Keratinocyte (primary cell): ENCODE data around the gene PIPOX. TPM values are rescaled to one million over a fixed set of nuclear protein-coding genes. Genes with fewer than 3 reads are reported as not detected.

Experiments
- DNase-seq: peaks from one replicate; pipeline ENCODE4 v3.0.0-alpha.2; 2011; ENCODE audit warnings: low read depth, missing footprints, low spot score
- FAIRE-seq: peaks from 2 replicates; lab custom pipeline; 2011; peaks lifted over from hg19 to GRCh38; lab: Jason Lieb, UNC
- H2AFZ ChIP-seq: 2 replicates; pipeline ENCODE4 v1.6.0; 2012; ENCODE audit warnings: low read length, control low read depth, inconsistent platforms; ENCODE audit not compliant: control insufficient read depth
- H3K27ac ChIP-seq: 2 replicates; pipeline ENCODE4 v1.5.1; 2011; ENCODE audit warnings: low read length; ENCODE audit not compliant: control insufficient read depth, insufficient read depth
- H3K27me3 ChIP-seq: 3 replicates; pipeline ENCODE4 v1.6.0; 2011; ENCODE audit warnings: low read length; ENCODE audit not compliant: control insufficient read depth, insufficient read depth; ENCODE audit errors: extremely low read depth
- H3K36me3 ChIP-seq, 2 experiments: 2 replicates in 1 of 2; 3 replicates in 1 of 2; pipeline ENCODE4 v1.5.1; 2011; ENCODE audit warnings: low read length in 2 of 2, mild to moderate bottlenecking in 1 of 2; ENCODE audit not compliant: control insufficient read depth in 2 of 2, insufficient read depth in 2 of 2; ENCODE audit errors: extremely low read depth in 1 of 2
- H3K4me1 ChIP-seq: 3 replicates; pipeline ENCODE4 v1.5.1; 2011; ENCODE audit warnings: low read length; ENCODE audit not compliant: control insufficient read depth, insufficient read depth; ENCODE audit errors: extremely low read depth
- H3K4me2 ChIP-seq: 3 replicates; pipeline ENCODE4 v1.6.0; 2011; ENCODE audit warnings: low read depth, low read length; ENCODE audit not compliant: control insufficient read depth, insufficient read depth; ENCODE audit errors: extremely low read depth
- H3K4me3 ChIP-seq, 3 experiments: fragments of 200-600 bp in 1 of 3; sonication (generic) in 1 of 3; 2 replicates in 2 of 3; 3 replicates in 1 of 3; pipeline ENCODE4 v1.5.1; 2011 to 2016; ENCODE audit warnings: low read length in 3 of 3, mild to moderate bottlenecking in 3 of 3, control low read depth in 2 of 3, inconsistent platforms in 1 of 3, low read depth in 1 of 3, mixed read lengths in 1 of 3, mixed run types in 1 of 3, moderate library complexity in 1 of 3; ENCODE audit not compliant: control insufficient read depth in 2 of 3, insufficient read depth in 2 of 3; ENCODE audit errors: extremely low read depth in 1 of 3
- H3K79me2 ChIP-seq: 2 replicates; pipeline ENCODE4 v1.6.0; 2012; ENCODE audit warnings: low read length; ENCODE audit not compliant: control insufficient read depth, insufficient read depth
- H3K9ac ChIP-seq: 3 replicates; pipeline ENCODE4 v1.6.0; 2011; ENCODE audit warnings: low read length; ENCODE audit not compliant: control insufficient read depth, insufficient read depth; ENCODE audit errors: extremely low read depth
- H3K9me1 ChIP-seq: 3 replicates; pipeline ENCODE4 v1.6.0; 2011; ENCODE audit warnings: low read length; ENCODE audit not compliant: control insufficient read depth, insufficient read depth; ENCODE audit errors: extremely low read depth
- H3K9me3 ChIP-seq: 2 replicates; pipeline ENCODE4 v1.5.1; 2012; ENCODE audit warnings: low read depth, low read length; ENCODE audit not compliant: control insufficient read depth
- H4K20me1 ChIP-seq: 3 replicates; pipeline ENCODE4 v1.6.0; 2011; ENCODE audit warnings: low read length; ENCODE audit not compliant: control insufficient read depth, insufficient read depth; ENCODE audit errors: extremely low read depth
- CTCF ChIP-seq, 3 experiments: IDR thresholded peaks in 1 of 3; conservative IDR thresholded peaks in 1 of 3; optimal IDR thresholded peaks in 1 of 3; 2 replicates in 2 of 3; 3 replicates in 1 of 3; pipeline versions ENCODE3 to v1.5.1; 2011; ENCODE audit warnings: low read length in 3 of 3, mild to moderate bottlenecking in 3 of 3, moderate library complexity in 2 of 3, control low read depth in 1 of 3, inconsistent platforms in 1 of 3; ENCODE audit not compliant: insufficient read depth in 2 of 3; ENCODE audit errors: extremely low read depth in 1 of 3
- EZH2 ChIP-seq: IDR thresholded peaks from one replicate; pipeline ENCODE4 v1.6.1; 2012; ENCODE audit warnings: inconsistent platforms, mild to moderate bottlenecking, low read length, moderate library complexity
- dilution Hi-C: fragments of 300-500 bp; cut with MboI; formaldehyde crosslinking; loops from one replicate; pipeline ENCODE4 v1.7.0; 2020; ENCODE audit warnings: low sequenced_read_pairs; ENCODE audit not compliant: extremely low pct_ligation_motif_present
- polyA plus RNA-seq, 5 experiments: library from polyadenylated mRNA; depleted of rRNA in 3 of 5; stranded (reverse) in 3 of 5; stranded (forward) in 1 of 5; unstranded in 1 of 5; fragments of >200 nt; gene quantifications; 1 replicate in 1 of 5; 2 replicates in 3 of 5; 3 replicates in 1 of 5; pipeline versions ENCODE4 v1.2.1 to v1.2.3, GENCODE V29; 2011 to 2012; ENCODE audit warnings: missing spikeins in 2 of 5, low read depth in 1 of 5, low replicate concordance in 1 of 5

The PIPOX gene
- polyA plus RNA-seq, 1 donor (not counting 4 experiments of a cell fraction or from before 2014, with no cell fraction given), result not detected

DNA sequence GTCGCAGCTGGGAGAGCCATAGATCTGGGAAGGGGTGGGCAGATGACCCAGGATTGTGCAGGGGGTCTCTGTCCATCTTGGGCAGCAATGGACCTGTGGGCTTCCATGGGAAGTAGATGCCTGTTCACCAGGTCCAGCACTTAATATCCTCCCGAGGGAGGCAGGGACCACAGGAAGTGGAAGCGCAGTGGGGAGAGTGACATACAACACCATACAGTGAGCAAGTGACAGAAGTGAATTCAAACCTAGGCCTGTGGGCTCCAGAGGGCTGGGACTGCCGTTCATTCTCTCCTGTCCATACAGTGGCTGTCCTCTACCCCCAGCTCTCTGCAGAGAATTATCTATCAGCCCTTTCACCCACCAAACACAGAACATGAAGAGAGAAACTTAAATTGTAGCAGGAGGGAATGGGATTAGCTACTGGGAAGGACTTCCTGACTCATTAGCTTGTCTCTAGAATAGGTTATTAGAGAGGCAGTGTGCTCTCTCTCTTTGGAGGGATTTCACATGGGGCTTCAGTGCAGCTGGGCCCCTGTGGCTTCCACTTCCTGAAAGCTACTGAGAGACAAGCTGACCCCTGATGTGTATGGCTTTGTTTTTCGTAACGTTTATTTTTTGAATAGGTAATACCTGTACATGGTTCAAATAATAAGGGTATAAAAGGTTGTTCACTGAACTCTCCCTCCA is 24.0 kb upstream of the PIPOX start:
- H3K9me3 ChIP-seq, result no peaks in the 10 kb centered on the region
- DNase-seq (no peak), FAIRE-seq (no peak)
- H3K36me3 ChIP-seq, result no peaks in the 10 kb centered on the region
- dilution Hi-C loops, result no loop called here
- H2AFZ ChIP-seq, result no peak overlapping the region
- H4K20me1 ChIP-seq, result no peaks in the 10 kb centered on the region
- no peak overlapping the region for H3K9ac ChIP-seq
- H3K4me1 ChIP-seq, result peaks cover 5% of the 10 kb centered on the region
- peaks cover 70% of the 10 kb centered on the region for H3K27me3 ChIP-seq
- no peak overlapping the region for H3K4me2 ChIP-seq
- H3K9me1 ChIP-seq, result no peaks in the 10 kb centered on the region
- TF ChIP-seq CTCF (optimal IDR thresholded peaks at IDR 0.05 in 1 of 3, IDR thresholded peaks at IDR 0.05 in 1 of 3, conservative IDR thresholded peaks at IDR 0.05 in 1 of 3; ENCODE audit: extremely low read depth in 1 of 3, insufficient read depth in 2 of 3, low read length in 3 of 3) (no peak), EZH2 (no peak)
- H3K27ac ChIP-seq, result no peak overlapping the region
- H3K4me3 ChIP-seq, result no peak overlapping the region
- H3K79me2 ChIP-seq, result no peaks in the 10 kb centered on the region

DNA sequence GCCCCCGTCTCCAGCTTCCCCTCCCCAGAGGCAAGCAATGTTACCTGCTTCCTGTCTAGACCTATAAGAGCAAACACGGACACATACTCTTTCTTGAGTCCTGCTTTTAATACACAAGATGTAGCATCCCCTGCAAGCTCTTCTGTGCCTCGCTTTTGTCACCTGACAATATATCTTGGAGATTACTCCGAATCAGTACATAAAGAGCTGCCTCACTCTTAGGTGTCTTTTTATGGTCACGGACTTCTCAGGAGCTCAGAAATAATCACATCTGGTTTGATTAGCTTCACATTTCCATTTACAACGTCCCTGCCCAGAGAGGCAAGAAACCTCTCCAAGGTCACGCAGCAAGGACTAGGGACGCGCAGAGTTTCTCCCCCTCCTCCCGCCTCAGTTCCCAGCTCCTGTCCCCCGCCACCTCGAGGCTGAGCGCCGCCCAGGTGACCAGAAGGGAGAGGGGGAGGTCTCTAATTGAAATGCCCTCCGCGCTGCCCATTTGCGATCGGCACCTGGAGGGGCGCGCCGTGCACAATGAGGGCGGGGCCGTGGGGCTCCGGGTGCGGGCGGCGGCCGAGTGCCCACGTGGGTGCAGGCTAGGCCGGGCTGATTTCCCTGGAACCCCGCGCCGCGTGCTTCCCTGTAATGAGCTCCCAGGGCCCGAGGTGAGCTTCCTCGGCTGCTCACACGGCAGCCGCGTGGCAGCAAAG is 23.3 kb upstream of the PIPOX start:
- H3K4me1 ChIP-seq, result peaks cover 5% of the 10 kb centered on the region
- dilution Hi-C loops, result no loop called here
- no peak overlapping the region for H3K4me3 ChIP-seq
- no peak overlapping the region for H2AFZ ChIP-seq
- no peaks in the 10 kb centered on the region for H3K9me1 ChIP-seq
- no peaks in the 10 kb centered on the region for H4K20me1 ChIP-seq
- H3K79me2 ChIP-seq, result no peaks in the 10 kb centered on the region
- FAIRE-seq, result no peak
- no peaks in the 10 kb centered on the region for H3K36me3 ChIP-seq
- no peaks in the 10 kb centered on the region for H3K9me3 ChIP-seq
- no peak overlapping the region for H3K27ac ChIP-seq
- peaks cover 73% of the 10 kb centered on the region for H3K27me3 ChIP-seq
- TF ChIP-seq EZH2 (no peak), CTCF (optimal IDR thresholded peaks at IDR 0.05 in 1 of 3, IDR thresholded peaks at IDR 0.05 in 1 of 3, conservative IDR thresholded peaks at IDR 0.05 in 1 of 3; ENCODE audit: extremely low read depth in 1 of 3, insufficient read depth in 2 of 3, low read length in 3 of 3) (no peak)
- H3K4me2 ChIP-seq, result peak overlapping the region; percentile 32
- DNase-seq, result no peak
- H3K9ac ChIP-seq, result no peak overlapping the region
